Liver (tissue), 9 donors: Measurements from ENCODE around the gene CYFIP2. TPM values are rescaled to one million over a fixed set of nuclear protein-coding genes. Genes with fewer than 3 reads are reported as not detected.

Source experiments
- DNase-seq: peaks from one replicate; pipeline ENCODE4 v3.0.0-alpha.2; 2017; ENCODE audit warnings: low spot score
- H3K27ac ChIP-seq, 2 donors: one replicate each; pipeline ENCODE4 v1.7.0; 2013; ENCODE audit warnings: inconsistent platforms in 2 of 2, low read length in 2 of 2, control low read depth in 1 of 2, low read depth in 1 of 2, mild to moderate bottlenecking in 1 of 2
- H3K27me3 ChIP-seq, 4 donors: one replicate each; pipeline versions ENCODE4 v1.6.1 to v1.7.0; 2013; ENCODE audit warnings: low read length in 3 of 4, inconsistent platforms in 1 of 4, mild to moderate bottlenecking in 1 of 4, moderate library complexity in 1 of 4; ENCODE audit not compliant: control insufficient read depth in 4 of 4, insufficient read depth in 4 of 4
- H3K36me3 ChIP-seq, 4 donors: one replicate each; pipeline versions ENCODE4 v1.6.1 to v1.7.0; 2013; ENCODE audit warnings: low read length in 3 of 4, mild to moderate bottlenecking in 3 of 4, low read depth in 1 of 4, moderate library complexity in 1 of 4; ENCODE audit not compliant: control insufficient read depth in 4 of 4, insufficient read depth in 3 of 4
- H3K4me1 ChIP-seq, 4 donors: one replicate each; pipeline versions ENCODE4 v1.6.1 to v1.7.0; 2013; ENCODE audit warnings: low read length in 3 of 4, mild to moderate bottlenecking in 3 of 4, moderate library complexity in 1 of 4; ENCODE audit not compliant: control insufficient read depth in 4 of 4, insufficient read depth in 4 of 4
- H3K4me3 ChIP-seq, 3 donors: one replicate each; pipeline versions ENCODE4 v1.6.1 to v1.7.0; 2013; ENCODE audit warnings: low read length in 3 of 3, control low read depth in 1 of 3, low read depth in 1 of 3, mild to moderate bottlenecking in 1 of 3
- H3K9ac ChIP-seq, 2 donors: one replicate each; pipeline ENCODE4 v1.7.0; 2013; ENCODE audit warnings: low read length in 2 of 2, mild to moderate bottlenecking in 2 of 2, moderate library complexity in 2 of 2, control low read depth in 1 of 2, low read depth in 1 of 2
- H3K9me3 ChIP-seq, 4 donors: one replicate each; pipeline versions ENCODE4 v1.6.1 to v1.7.0; 2013; ENCODE audit warnings: low read length in 3 of 4; ENCODE audit not compliant: control insufficient read depth in 4 of 4
- EGR1 ChIP-seq, 2 donors: IDR thresholded peaks; 2 replicates each; pipeline ENCODE4 v1.6.1; 2016 to 2018; ENCODE audit warnings: antibody characterized with exemption in 2 of 2, low read depth in 2 of 2
- FOXA1 ChIP-seq: IDR thresholded peaks from 2 replicates; pipeline ENCODE4 v1.6.1; 2016; ENCODE audit warnings: antibody characterized with exemption
- FOXA2 ChIP-seq: IDR thresholded peaks from 2 replicates; pipeline ENCODE4 v1.6.1; 2016; ENCODE audit warnings: antibody characterized with exemption
- GABPA ChIP-seq, 2 donors: IDR thresholded peaks in 1 of 2; conservative IDR thresholded peaks in 1 of 2; 2 replicates each; pipeline ENCODE4 v1.6.1; 2016; ENCODE audit warnings: antibody characterized with exemption in 2 of 2, mild to moderate bottlenecking in 1 of 2, moderate library complexity in 1 of 2
- HNF4G ChIP-seq: IDR thresholded peaks from 2 replicates; pipeline ENCODE4 v1.6.1; 2016; ENCODE audit warnings: antibody characterized with exemption
- NR2F2 ChIP-seq: IDR thresholded peaks from 2 replicates; pipeline ENCODE4 v1.6.1; 2016; ENCODE audit warnings: antibody characterized with exemption
- RAD21 ChIP-seq, 2 donors: IDR thresholded peaks; 2 replicates each; pipeline ENCODE4 v1.6.1; 2016; ENCODE audit warnings: antibody characterized with exemption in 2 of 2, mild to moderate bottlenecking in 2 of 2
- RXRA ChIP-seq, 2 donors: IDR thresholded peaks; 2 replicates each; pipeline ENCODE4 v1.6.1; 2017 to 2018; ENCODE audit warnings: antibody characterized with exemption in 2 of 2, mild to moderate bottlenecking in 1 of 2
- SP1 ChIP-seq: IDR thresholded peaks from 2 replicates; pipeline ENCODE4 v1.6.1; 2018; ENCODE audit warnings: antibody characterized with exemption, mild to moderate bottlenecking
- WGBS: extraction: QIAGEN DNeasy Blood & Tissue Kit; methylation state at CpG from one replicate; pipeline ENCODE4 v1.1.7; 2013; 5-methylcytosine and 5-hydroxymethylcytosine counted together
- polyA plus RNA-seq, 2 donors: library from polyadenylated mRNA; stranded (reverse) in 1 of 2; unstranded in 1 of 2; fragments of 200-250 nt in 1 of 2; fragments of >200 nt in 1 of 2; fragmentation: Nextera tagmentation in 1 of 2; extraction: Ambion mirVana in 1 of 2; gene quantifications; one replicate each; pipeline versions ENCODE4 v1.2.1 to v1.2.3, GENCODE V29; 2013 to 2015
- total RNA-seq, 2 donors: library from RNA; depleted of rRNA; stranded (reverse); fragments of >200 nt; gene quantifications; one replicate each; pipeline ENCODE4 v1.2.3, GENCODE V29; 2014
- TF ChIP-seq, protein P1 (sequence below): IDR thresholded peaks from 2 replicates; pipeline ENCODE4 v1.6.1; 2016; ENCODE audit warnings: antibody characterized with exemption
- TF ChIP-seq, protein P2 (sequence below): IDR thresholded peaks from 2 replicates; pipeline ENCODE4 v1.6.1; 2016; ENCODE audit warnings: antibody characterized with exemption
- TF ChIP-seq, protein P3 (sequence below): IDR thresholded peaks from 2 replicates; pipeline ENCODE4 v1.6.1; 2016; ENCODE audit warnings: antibody characterized with exemption, mild to moderate bottlenecking
- TF ChIP-seq, protein P4 (sequence below): fragments of 150-350 bp; IDR thresholded peaks from 2 replicates; pipeline ENCODE4 v1.5.1; 2017; ENCODE audit warnings: improper control_type of control experiment, low read depth, low read length; ENCODE audit not compliant: missing input control
- donor health status: healthy.
- donor health status: healthy.
- donor health status: healthy.
- donor health status: healthy.
- donor health status: healthy.

The CYFIP2 gene
- total and polyA plus RNA-seq, 4 donors, result 12.6 to 38.9 (median 28.2) TPM

DNA sequence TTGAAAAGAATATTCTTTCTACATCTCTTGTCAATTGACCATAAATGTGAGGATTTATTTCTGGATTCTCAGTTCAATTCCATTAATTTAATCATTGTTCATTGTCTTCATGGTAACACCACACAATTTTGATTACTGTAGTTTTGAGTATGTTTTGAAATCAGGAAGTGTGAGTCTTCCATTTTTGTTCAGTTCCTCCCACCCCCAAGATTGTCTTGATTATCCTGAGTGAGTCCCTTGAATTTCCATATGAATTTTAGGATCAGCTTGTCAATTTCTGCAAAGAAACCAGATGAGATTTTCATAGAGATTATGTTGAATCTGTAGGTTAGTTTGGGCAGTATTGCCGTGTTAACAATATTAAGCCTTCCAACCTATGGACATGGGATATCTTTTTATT is 9.5 kb downstream of the CYFIP2 start:
- Histone ChIP-seq H3K4me1 (no peaks in the 10 kb centered on the region), H3K27ac (no peak overlapping the region), H3K9ac (no peak overlapping the region), H3K9me3 (no peaks in the 10 kb centered on the region), H3K27me3 (no peaks in the 10 kb centered on the region), H3K4me3 (no peak overlapping the region), H3K36me3 (no peaks in the 10 kb centered on the region)
- 92% methylated on average over 1 of the region's 1 CpG for WGBS
- no peak for DNase-seq
- TF ChIP-seq, protein P1, sequence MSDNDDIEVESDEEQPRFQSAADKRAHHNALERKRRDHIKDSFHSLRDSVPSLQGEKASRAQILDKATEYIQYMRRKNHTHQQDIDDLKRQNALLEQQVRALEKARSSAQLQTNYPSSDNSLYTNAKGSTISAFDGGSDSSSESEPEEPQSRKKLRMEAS, result no peak
- TF ChIP-seq, protein P2, sequence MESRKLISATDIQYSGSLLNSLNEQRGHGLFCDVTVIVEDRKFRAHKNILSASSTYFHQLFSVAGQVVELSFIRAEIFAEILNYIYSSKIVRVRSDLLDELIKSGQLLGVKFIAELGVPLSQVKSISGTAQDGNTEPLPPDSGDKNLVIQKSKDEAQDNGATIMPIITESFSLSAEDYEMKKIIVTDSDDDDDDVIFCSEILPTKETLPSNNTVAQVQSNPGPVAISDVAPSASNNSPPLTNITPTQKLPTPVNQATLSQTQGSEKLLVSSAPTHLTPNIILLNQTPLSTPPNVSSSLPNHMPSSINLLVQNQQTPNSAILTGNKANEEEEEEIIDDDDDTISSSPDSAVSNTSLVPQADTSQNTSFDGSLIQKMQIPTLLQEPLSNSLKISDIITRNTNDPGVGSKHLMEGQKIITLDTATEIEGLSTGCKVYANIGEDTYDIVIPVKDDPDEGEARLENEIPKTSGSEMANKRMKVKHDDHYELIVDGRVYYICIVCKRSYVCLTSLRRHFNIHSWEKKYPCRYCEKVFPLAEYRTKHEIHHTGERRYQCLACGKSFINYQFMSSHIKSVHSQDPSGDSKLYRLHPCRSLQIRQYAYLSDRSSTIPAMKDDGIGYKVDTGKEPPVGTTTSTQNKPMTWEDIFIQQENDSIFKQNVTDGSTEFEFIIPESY, result no peak
- TF ChIP-seq FOXA1, result no peak
- TF ChIP-seq RAD21 (IDR thresholded peaks at IDR 0.05), result no peak
- TF ChIP-seq EGR1 (IDR thresholded peaks at IDR 0.05; ENCODE audit: low read depth in 2 of 2), result no peak
- TF ChIP-seq SP1, result no peak
- TF ChIP-seq, protein P3, sequence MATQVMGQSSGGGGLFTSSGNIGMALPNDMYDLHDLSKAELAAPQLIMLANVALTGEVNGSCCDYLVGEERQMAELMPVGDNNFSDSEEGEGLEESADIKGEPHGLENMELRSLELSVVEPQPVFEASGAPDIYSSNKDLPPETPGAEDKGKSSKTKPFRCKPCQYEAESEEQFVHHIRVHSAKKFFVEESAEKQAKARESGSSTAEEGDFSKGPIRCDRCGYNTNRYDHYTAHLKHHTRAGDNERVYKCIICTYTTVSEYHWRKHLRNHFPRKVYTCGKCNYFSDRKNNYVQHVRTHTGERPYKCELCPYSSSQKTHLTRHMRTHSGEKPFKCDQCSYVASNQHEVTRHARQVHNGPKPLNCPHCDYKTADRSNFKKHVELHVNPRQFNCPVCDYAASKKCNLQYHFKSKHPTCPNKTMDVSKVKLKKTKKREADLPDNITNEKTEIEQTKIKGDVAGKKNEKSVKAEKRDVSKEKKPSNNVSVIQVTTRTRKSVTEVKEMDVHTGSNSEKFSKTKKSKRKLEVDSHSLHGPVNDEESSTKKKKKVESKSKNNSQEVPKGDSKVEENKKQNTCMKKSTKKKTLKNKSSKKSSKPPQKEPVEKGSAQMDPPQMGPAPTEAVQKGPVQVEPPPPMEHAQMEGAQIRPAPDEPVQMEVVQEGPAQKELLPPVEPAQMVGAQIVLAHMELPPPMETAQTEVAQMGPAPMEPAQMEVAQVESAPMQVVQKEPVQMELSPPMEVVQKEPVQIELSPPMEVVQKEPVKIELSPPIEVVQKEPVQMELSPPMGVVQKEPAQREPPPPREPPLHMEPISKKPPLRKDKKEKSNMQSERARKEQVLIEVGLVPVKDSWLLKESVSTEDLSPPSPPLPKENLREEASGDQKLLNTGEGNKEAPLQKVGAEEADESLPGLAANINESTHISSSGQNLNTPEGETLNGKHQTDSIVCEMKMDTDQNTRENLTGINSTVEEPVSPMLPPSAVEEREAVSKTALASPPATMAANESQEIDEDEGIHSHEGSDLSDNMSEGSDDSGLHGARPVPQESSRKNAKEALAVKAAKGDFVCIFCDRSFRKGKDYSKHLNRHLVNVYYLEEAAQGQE, result no peak
- TF ChIP-seq, protein P4, sequence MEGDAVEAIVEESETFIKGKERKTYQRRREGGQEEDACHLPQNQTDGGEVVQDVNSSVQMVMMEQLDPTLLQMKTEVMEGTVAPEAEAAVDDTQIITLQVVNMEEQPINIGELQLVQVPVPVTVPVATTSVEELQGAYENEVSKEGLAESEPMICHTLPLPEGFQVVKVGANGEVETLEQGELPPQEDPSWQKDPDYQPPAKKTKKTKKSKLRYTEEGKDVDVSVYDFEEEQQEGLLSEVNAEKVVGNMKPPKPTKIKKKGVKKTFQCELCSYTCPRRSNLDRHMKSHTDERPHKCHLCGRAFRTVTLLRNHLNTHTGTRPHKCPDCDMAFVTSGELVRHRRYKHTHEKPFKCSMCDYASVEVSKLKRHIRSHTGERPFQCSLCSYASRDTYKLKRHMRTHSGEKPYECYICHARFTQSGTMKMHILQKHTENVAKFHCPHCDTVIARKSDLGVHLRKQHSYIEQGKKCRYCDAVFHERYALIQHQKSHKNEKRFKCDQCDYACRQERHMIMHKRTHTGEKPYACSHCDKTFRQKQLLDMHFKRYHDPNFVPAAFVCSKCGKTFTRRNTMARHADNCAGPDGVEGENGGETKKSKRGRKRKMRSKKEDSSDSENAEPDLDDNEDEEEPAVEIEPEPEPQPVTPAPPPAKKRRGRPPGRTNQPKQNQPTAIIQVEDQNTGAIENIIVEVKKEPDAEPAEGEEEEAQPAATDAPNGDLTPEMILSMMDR, result no peak
- TF ChIP-seq RXRA (IDR thresholded peaks at IDR 0.05), result no peak
- no peak for TF ChIP-seq NR2F2
- no peak for TF ChIP-seq GABPA (IDR thresholded peaks at IDR 0.05 in 1 of 2, conservative IDR thresholded peaks at IDR 0.05 in 1 of 2)

DNA sequence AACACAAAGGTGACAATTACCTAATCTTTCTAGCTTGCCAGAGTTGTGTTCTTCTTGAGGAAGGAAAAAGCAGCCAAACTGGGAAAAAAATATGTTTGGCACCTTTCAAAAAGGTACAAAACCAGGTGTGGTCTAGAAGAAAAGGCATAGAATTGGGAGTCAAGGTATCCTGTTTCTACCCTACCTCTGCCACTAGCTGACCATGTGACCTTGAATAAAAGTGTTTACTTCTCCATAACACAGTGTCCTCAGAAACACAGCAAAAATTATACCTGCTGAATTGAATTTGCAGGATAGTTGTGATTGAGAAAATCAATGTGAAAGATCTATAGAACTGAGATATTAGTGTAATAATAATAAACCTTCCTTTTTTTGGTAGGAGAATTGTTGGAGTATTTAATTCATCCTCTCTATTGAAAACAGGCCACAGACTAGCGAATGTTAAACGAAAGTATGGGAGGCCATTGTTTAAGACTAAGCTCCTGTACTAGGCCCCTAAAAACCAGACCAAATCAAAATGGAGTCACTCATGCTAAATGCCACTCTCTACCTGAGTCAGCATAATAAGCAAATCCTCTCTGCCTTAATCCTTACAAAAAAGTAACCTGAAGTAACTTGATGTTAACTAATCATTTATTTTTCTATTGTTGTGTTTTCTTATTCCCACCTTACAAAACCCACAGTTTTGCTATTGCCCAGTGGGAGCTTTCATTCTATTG is 12.6 kb downstream of the CYFIP2 start:
- Histone ChIP-seq H3K9me3 (no peaks in the 10 kb centered on the region), H3K4me3 (no peak overlapping the region), H3K27me3 (no peaks in the 10 kb centered on the region), H3K9ac (no peak overlapping the region), H3K4me1 (no peaks in the 10 kb centered on the region), H3K27ac (no peak overlapping the region), H3K36me3 (no peaks in the 10 kb centered on the region)
- over 99% methylated on average over 2 of the region's 2 CpGs for WGBS
- TF ChIP-seq GABPA (IDR thresholded peaks at IDR 0.05 in 1 of 2, conservative IDR thresholded peaks at IDR 0.05 in 1 of 2), result no peak
- no peak for TF ChIP-seq FOXA2
- TF ChIP-seq HNF4G, result no peak
- TF ChIP-seq SP1, result no peak
- TF ChIP-seq, protein P3, result no peak
- DNase-seq, result no peak
